Stimulated activated CD8-positive, alpha-beta memory T cell treated with anti-CD3 and anti-CD28 coated beads, Interleukin-15, amount 100 ng/mL, for 24 hours (primary cell): ENCODE data around the gene EEF1A2.

ENCODE experiments used
- DNase-seq: peaks from one replicate; pipeline ENCODE4 v3.0.0-alpha.2; 2020; ENCODE audit warnings: low read depth

The EEF1A2 gene

GRCh38 chr20:63449796-63450730 lies 48.8 kb downstream of the EEF1A2 start:
- DNase-seq: no peak

DNA sequence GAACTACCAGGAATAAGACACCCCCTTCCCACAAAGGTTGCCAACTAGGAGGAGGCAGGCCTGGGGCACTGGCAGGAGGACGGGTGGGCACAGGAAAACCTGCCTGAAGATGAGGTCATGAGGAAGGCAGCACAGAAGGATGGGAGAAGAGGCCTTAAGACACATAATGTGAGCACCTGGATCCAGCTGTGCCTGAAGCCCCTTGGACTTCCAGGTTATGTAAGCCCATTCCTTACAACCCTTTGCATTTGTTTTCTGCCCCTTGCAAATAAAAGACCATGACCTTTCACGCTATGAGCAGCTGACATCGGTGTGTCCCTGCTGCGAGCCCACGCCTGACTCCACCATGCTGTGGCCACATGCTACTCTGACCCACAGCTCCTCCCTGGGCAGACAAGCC lies 49.9 kb downstream of the EEF1A2 start:
- DNase-seq: no peak

DNA sequence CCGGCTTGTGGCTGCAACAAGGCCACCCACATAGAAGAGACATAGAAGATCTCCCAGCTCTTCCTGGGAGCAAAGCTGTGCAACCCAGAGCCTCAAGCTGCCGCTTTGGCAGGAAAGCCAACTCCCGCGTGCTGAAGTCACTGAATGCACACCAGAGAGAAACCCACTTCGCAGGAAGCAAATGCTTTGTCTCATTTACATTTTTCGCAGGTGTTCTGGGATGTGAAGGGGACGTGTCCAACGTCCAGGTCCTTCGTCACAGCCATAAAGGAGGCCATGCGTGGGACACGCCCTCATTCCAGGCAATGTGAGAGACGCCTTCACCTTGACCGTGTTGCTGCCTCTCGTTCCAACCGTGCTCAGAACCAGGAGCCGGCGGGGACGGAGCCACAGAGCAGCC lies 50.9 kb downstream of the EEF1A2 start:
- no peak for DNase-seq

DNA sequence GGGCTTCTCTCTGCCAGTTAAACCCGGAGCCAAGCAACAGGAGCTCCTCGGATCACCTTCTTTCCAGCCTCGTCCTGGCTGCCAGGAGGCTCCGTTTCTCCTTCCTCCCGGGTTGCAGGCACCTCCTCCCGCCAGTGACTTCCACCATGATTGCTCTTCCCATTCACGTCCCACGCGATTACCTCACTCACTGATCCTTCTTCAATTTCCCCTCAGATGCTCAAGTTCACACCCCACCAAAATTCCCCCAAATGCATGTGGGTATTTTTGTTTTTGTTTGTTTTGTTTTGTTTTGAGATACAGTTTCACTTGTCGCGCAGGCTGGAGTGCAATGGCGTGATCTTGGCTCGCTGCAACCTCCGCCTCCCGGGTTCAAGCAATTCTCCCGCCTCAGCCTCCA lies 51.6 kb downstream of the EEF1A2 start:
- no peak for DNase-seq

- DNase-seq: no peak
Observed at GRCh38 chr20:63446216-63447024, 52.5 kb downstream of the EEF1A2 start.

DNA sequence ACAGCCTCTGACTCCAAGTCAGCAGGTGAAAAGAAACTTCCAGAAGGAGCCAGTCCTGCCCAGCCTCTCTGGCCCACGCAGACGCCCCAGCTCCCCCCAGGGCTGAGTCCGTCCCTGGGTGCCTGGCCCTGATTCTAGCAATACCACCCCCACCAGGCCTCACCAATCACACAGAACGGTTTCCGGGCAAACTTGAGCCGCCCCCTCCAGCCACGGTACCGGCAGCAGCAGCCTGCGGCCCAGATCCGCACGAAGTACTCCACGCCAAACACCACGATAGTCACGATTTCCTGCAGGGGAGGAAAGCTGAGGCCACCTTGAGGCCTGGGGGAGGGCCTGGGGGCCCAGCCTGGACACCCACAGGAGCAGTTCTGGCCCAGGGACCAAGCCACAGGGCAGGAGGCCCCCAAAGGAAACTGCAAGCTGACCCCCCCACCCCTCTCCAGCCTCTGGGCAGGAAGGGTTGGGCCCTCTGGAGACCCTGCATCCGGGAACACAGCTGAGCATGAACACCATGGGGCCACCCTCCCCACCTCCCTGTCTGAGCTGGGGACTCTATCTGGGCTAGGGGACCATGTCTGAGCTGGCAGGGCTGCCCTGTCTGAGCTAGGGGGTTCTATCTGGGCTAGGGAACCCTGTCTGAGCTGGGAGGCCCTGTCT lies 53.7 kb downstream of the EEF1A2 start:
- no peak for DNase-seq

DNA sequence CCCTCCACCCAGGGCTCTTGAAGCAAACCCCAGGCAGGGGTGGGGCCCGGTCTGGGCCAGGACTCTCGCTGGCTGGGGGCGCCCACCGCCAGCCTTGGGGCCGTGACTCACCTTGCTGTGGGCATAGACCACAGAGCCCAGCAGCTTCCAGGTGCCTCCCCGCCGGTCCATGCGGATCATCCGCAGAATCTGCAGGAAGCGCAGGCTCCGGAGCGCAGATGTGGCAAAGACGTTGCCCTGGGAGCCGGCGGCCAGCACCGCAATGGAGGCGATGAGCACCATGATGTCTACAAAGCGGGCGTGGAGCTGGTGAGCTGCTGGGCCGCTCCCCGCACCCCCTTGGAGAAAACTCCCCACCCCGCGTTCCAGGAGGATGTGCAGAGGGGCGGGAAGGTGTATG lies 54.3 kb downstream of the EEF1A2 start:
- DNase-seq: no peak

GRCh38 chr20:63443606-63444395 lies 55.1 kb downstream of the EEF1A2 start:
- DNase-seq: no peak

DNA sequence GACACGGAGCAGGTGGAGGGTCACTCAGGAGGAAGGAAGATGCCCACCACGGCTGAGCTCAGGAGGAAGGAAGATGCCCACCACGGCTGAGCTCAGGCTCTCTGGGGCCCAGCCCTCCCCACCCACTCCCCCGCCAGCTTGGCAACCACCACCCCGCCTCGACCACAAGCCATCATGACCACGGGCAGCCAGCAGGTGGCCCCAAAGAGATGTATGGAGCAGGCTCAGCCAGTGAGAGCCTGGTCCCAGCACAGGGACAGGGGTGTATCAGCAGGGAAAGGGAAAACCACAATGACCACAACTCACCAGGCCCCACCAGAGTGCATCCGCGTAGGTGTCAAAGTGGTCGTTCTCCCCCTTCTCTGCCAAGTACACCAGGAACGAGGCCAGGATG lies 56.8 kb downstream of the EEF1A2 start:
- DNase-seq: peak; percentile 24

GRCh38 chr20:63441136-63442099 lies 57.5 kb downstream of the EEF1A2 start:
- DNase-seq: no peak

- DNase-seq: no peak
Observed at GRCh38 chr20:63440366-63440955, 58.4 kb downstream of the EEF1A2 start.

- DNase-seq: no peak
Observed at GRCh38 chr20:63439866-63440265, 59.0 kb downstream of the EEF1A2 start.

- DNase-seq: no peak
Observed at GRCh38 chr20:63438121-63438520, 60.8 kb downstream of the EEF1A2 start.
